ENCODE results near the gene MMEL1.
"Not testable (repeated sequence)": the region's sequence is repeated elsewhere in the genome, so short reads cannot be mapped to it uniquely, and the experiment has no call there.

The MMEL1 gene

DNA sequence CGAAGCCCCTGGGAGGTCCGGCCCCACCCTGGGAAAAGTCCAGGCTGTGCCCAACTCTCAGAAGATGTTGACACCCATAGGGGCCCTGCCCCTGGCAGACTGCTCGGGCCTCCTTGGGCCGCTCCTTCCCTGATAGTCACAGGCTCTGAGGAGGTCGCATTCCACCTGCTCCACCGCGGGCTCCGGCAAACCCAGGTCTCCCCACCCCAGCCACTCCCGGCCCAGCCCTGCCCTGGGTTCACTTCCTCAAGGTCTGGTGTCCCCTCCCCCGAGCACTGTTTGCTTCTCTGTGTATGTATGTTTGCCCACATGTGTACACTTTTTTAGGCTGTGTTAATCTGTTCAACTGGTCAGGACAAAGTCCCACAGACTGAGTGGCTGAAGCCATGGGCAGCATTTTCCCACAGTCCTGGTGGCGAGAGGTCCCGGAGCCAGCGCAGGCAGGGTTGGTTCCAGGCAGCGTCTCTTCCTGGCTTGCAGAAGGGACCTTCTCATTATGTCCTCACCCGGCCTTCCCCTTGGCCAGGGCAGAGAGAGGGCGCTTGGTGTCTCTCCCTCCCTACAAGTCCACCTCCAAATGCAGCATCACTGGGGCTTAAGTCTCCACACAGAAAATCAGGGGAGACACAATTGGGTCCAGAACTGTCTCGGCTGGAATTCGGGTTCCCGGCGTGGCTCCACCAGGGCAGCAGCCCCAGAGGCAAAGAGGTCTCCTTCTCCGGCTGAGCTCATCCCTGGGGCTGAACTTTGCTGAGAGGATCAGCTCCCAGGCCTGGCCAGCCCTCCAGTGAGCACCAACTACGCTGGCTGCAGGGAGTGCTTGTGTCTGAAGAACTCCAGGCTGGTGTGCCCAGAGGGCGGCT is 56.8 kb downstream of the MMEL1 start:
- DNase-seq (ENCODE audit: insufficient read length, low spot score) (no peak), FAIRE-seq (peak; percentile 35)

DNA sequence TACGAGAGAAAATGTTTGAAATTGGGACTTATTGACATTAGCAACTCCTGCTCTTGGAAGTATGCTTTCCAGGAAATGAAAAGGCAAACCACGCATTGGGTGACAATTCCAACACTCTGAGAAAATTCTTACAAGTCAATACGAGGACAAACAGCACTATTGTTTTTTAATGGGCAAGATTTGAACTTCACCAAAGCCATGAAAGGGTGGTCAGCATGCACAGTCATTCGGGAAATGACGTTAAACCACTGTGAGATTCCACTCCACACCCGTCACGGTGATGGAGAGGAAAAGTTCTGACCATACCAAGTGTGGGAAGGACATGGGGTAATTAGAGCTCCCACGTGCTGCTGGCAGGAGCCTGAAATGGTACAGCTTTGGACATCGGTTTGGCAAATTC is 58.5 kb downstream of the MMEL1 start:
- no peak for FAIRE-seq
- no peak for DNase-seq (ENCODE audit: insufficient read length, low spot score)

DNA sequence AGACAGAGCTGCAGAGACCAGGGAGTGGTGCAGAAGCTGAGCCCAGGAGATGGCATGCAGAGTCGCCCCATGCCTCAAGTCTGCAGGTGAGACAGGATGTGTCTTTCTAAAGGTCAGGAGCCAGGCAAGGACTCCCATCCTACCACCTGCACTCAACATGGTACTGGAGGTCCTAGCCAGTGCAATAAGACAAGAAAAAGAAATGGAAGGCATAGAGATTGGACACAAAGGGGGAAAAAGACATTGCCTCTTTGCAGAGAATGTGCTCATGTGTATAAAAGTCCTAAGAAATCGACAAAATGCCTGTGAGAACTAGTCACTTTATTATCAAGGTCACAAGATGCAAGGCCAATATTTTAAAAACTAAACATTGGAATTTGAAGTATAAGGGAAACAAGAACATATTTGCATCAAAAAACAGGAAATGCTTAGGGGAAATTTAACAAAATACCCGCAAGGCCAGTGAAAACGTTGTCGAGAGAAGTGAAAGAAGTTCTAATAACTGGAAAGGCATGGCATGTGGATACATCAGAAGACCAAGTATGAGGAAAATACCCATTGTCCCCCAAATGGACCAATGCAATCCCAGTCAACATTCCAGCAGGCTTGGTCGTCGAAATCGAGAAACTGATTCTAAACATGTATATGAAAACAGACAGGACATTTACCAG is 59.4 kb downstream of the MMEL1 start:
- FAIRE-seq: no peak
- DNase-seq (ENCODE audit: insufficient read length, low spot score): no peak

DNA sequence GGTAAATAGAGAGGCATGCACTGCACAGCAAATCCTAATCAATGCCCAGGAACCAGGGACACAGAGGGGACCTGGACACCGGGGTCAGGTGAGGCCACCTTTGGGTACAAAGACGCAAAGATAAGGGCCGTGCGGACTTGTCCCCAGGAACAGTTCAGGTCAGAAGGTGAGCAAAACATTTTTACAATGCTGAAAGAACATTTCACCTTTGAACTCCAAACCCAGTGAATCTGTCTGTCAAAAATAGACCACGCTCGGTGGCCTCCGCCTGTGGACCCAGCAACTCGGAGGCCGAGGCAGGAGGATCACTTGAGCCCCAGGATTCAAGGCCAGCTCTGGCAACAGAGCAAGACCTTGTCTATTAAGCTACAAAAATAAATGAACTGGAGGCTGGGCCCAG is 61.5 kb downstream of the MMEL1 start:
- no peak for DNase-seq (ENCODE audit: insufficient read length, low spot score)
- no peak for FAIRE-seq

DNA sequence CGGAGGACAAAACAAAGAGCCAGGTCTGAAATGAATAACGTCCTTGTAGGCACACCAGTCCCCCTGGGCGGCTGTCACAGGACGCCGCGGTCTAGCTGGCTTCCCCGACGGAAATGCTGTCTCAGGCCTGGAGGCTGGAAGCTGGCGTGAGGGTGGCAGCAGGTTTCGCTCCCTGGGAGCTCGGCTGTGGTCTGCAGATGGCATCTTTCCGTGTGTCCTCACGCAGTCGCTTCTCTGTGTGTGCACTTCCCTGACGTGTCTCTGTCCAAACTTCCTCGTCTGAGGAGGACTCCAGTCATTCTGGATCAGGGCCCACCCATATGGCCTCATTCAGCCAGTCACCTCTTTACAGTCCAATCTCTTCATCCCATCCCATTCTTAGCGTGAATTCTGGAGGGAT is 62.5 kb downstream of the MMEL1 start:
- FAIRE-seq: no peak
- no peak for DNase-seq (ENCODE audit: insufficient read length, low spot score)

DNA sequence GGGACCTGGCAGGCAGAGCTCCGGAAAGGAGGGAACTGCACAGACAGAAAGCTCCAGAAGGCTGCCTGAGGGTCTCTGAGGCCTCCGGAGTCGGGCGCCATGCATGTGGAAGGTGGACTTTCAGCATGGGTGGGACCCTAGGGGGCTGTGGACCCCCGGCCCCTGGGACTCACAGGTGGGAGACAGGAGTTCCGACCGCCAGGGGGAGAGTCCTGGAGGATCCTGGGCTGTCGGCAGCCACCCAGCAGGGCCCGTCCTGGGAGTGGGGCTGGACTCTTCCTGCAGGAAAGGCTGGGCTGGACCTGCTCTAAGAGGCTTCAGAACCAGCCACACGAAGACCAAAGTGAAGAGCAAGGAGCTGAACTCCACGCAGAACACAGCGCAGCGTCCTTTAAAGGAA is 63.1 kb downstream of the MMEL1 start:
- FAIRE-seq: not testable (repeated sequence)

DNA sequence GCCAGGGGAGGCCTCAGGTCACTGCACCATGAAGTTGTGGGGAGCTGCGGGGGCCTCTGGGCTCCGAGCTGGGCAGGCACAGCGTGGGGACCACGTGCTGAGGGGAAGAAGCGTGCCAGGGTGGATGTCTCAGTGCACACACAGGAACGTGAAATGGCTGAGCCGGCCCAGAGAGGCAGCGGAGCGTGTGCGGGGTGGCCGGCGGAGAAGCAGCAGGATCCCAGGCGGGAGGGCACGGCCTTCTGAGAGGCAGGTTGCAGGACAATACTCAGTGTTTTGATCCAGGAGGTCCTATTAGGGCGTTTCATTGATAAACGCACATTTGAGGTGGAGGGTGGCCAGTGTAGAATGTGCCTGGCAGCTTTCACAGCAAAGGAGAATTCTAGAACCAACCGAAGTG is 63.8 kb downstream of the MMEL1 start:
- FAIRE-seq: no peak
- DNase-seq (ENCODE audit: insufficient read length, low spot score): no peak

More for the DNA sequence above, 63.1 kb downstream of the MMEL1 start:
- not testable (repeated sequence) for DNase-seq (ENCODE audit: insufficient read length, low spot score)

DNA sequence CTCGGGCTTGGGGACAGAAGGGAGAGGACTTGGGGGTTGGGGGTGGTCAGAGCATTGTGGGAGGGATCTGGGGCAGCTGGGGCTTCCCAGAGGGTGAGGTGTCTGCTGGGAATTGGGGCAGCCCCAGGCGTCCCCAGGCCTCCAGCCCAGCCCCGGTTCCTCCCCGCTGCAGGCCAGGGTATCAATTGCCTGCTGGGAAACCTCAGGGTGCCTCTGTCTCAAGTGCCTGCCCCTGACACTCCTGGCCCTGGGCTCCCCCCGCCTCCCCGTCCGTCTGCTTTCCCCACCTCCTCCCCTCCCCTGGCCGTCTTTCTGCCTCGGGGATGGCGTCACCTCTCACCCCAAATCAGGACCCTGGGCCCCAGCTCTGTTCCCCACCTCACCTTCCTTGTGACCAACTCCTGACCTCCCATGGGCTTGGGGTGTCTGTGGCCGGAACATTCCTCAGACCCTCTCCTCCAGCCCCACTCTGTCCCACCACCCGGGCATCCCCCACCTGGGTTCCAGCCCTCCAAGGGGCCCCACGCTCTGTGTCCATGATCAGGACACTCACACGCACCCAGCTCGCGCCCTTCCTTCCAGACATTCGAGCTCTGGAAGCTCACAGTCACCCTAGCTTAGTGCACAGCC is 64.5 kb downstream of the MMEL1 start:
- peak; percentile 21 for FAIRE-seq
- not testable (repeated sequence) for DNase-seq (ENCODE audit: insufficient read length, low spot score)

DNA sequence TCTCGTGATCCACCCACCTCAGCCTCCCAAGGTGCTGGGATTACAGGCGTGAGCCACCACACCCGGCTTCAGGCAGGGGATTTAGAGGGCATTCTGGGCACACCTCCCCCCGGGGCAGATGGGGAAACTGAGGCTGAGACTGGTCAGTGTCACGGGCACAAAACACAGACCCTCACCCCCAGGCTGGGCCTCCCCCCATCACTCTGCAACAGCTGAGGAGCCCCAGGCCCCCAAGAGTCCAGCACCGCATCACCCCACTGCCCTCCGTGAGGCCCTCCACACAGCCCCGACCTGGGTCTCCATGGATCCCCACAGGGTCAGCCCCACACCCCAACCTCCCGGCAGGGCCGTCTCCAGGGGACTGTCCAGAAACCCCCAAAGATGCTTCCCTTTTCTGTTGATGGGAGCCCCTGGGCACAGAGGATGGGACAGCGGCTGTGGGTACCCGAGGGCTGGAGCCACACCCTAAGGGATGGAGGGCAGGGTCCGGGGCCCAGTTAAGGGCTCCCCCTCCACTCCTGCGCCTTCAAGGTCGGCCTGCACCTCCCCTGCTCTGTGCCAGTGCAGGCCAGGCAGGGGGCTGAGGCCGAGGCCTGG is 65.6 kb downstream of the MMEL1 start:
- FAIRE-seq (no peak), DNase-seq (ENCODE audit: insufficient read length, low spot score) (no peak)

DNA sequence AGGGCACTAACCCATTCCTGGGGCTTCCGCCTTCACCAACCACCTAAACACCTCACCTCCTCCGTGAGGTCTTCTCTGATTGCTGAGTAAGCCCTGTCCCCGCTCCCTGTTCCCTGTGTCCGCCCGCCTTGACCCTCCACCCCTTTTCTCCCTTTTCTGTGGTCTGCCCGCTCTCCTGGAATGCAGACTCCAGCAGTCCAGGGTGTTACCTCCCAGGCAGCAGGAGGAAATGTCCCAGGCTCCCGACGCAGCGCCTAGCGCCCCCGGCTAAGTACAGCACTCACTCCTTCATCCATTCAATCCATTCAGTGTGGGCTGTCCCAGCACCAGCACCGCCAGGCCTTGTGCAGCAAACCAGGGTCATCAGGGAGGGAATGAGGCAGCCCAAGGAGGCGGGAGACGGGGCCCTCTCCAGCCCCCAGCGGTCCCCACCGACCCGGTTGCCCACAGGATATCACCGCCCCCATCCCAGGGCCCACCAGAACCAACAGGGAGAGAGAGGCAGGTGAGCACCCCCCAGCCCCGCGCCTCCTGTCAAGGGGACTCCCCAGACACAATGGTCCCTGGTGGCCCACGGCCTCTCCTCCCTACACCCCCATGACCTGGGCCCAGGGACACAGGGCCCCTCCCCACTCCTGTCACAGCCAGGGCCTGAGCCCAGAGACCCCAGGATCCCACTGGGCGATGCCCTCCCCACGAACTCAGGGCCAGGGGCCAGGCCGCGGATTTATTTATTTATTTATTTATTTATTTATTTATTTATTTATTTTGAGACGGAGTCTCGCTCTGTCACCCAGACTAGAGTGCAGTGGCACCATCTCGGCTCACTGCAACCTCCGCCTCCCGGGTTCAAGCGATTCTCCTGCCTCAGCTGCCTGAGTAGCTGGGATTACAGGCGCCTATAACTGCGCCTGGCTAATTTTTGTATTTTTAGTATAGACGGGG is 66.4 kb downstream of the MMEL1 start:
- FAIRE-seq: no peak
- DNase-seq (ENCODE audit: insufficient read length, low spot score): no peak

DNA sequence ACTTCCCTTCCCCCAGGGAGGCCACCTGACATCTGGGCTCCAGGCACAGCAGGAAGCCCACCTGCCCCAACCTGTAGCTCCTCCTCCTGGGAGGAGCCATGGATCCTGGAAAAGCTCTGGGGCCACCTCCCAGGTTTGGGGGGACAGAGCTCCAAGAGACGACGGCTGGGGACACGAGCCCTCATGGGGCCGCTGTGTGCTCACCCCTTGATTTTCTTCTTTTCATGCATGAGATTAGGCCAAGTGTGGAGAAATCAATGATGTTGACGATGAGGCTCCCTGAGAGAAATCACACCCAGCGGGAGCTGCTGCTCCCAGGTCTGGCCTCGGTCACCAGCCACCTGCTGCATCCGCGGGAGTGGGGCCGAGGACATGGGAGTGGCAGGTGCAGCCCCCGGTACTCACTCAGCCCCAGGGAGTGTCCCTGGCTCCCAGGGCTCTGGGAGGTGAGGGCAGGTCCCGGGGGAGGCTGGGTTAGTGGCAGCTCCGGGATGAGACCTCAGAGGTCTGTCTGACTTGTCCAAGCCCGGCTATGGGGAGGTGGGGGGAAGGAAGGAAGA is 67.9 kb downstream of the MMEL1 start:
- no peak for FAIRE-seq
- DNase-seq (ENCODE audit: insufficient read length, low spot score): no peak

DNA sequence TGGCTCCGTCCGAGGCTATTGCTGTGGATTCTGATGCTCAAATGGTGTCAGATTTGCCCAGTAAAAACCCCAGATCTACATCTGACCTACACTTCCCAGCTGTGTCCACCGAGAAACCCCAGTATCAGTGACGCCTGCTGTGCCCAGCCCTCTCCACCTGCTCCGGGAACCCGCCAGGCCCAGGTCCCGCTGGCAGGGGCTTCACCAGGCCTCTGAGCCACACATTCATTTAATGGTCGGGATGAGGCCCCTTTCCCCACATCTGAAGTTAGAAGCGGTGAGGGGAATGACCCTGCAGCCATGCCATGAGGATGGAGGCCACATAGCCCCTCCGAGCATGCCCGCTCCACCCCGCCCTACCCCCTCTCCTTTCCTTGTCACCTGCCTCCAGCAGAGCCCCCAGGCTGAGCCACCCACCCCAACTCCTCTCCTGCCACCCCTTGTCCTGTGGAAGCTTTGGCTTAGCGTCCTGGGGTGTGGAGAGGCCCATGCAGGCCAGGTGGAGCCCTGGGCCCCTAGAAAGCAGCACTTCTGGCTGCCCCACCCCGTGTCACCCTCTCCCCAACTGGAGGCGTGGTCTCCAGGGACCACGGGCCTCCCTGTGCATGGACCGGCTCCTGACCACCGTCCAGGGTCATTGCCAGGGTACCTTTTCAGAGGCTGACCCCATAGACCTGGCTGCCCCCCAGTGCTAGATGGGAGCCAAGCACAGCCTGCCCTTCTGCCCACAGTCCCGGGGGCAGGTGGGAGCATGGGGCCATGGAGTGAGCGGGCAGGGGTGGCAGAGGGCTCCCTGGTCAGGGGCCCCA is 68.6 kb downstream of the MMEL1 start:
- FAIRE-seq (no peak), DNase-seq (ENCODE audit: insufficient read length, low spot score) (no peak)

DNA sequence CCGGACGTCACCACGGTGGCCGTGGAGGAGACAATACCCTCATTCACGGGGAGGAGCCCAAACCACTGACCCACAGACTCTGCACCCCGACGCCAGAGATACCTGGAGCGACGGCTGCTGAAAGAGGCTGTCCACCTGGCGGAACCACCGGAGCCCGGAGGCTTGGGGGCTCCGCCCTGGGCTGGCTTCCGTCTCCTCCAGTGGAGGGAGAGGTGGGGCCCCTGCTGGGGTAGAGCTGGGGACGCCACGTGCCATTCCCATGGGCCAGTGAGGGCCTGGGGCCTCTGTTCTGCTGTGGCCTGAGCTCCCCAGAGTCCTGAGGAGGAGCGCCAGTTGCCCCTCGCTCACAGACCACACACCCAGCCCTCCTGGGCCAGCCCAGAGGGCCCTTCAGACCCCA is 69.6 kb downstream of the MMEL1 start:
- FAIRE-seq (no peak), DNase-seq (ENCODE audit: insufficient read length, low spot score) (no peak)

DNA sequence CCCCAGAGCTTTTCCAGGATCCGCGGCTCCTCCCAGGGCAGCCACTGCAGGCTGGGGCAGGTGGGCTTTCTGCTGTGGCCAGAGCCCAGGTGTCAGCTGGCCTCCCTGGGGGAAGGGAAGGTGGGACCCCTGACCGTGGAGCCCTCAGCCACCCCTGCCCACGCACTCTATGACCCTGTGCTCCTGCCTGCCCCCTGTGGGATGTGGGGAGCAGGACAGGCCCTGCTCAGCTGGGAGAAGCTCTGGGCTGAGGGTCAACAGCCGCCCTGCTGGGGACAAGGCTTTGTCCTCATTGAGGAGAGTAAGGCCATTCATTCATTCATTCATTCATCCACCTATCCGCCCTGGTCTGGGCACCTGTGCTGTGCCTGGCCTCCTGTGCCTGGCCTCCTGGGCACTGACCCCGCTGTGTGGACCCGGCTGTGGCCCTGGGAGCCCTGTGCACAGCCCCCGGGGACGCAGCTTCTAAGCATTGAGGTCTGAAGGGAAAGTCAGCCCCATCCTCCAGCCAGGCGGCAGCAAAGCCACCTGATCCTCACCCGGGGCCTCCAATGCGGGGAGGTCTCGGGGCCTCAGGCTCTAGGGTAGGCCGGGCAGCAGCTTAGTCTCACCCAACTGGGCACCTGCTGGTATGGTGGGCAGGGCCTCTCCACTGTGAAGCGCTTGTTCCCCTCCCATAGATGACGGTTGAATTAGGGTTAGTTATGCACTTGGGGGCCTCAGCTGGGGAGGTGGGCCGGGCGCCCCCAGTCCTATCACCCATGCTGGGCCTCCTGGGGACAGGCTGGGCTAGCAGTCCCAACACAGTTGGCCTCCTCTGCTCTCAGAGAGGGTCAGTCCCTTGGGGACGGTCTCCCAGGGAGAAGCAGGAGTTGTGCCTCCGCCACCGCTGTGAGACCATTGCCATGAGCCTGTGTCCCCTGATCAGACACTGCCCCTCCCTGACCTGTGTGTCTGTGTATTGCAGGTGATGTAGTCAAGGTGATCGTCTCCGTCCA is 70.6 kb downstream of the MMEL1 start:
- no peak for DNase-seq (ENCODE audit: insufficient read length, low spot score)
- no peak for FAIRE-seq

DNA sequence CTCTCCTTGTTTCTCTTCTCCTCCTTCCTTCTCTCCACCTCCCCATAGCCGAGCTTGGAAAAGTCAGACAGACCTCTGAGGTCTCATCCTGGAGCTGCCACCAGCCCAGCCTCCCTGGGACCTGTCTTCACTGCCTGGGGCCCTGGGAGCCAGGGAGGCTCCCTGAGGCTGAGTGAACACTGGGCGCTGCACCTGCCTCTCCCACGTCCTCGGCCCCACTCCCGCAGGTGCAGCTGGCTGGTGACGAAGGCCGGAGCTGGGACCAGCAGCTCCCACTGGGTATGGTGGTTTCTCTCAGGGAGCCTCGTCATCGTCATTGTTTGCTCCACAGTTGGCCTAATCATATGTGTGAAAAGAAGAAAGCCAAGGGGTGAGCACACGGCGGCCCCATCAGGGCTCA is 71.4 kb downstream of the MMEL1 start:
- FAIRE-seq: no peak
- no peak for DNase-seq (ENCODE audit: insufficient read length, low spot score)

DNA sequence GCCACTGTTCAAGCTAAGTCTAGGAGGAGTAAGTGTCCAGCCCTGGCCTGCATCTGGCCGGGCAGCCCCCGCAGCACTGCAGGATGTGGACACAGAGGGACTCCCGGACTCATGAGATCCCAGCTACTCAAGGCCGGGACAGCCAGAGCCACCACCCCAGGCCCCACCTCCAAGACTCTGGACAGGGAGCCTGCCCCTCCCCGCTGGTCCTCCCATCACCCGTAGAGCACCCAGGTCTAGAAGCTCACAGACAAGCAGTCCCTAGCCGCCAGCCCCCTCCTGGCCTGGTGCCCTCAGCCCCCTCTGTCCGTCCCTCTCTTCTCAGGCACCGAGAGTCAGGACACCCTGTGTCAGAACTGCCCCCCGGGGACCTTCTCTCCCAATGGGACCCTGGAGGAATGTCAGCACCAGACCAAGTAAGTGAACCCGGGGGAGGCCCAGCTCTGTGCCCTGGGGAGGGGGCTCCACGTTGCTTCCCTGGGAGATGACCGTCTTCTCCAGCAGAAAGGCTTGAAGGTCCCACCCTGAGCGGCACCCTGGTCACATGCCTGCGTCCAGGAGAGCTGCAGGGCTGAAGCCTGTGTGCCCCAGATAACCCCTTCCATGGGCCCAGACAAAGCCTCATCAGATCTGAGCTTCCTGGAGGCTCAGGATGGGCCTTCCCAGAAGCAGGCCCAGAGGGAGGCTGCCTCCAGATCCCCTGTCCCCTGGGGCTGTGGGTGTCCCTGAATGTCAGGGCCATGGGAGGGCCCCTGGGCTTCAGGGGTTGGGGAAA is 72.3 kb downstream of the MMEL1 start:
- DNase-seq (ENCODE audit: insufficient read length, low spot score): no peak
- FAIRE-seq: no peak
